IPS-20b (cell line): Measurements from ENCODE around the gene GDPGP1.

Source experiments
- H3K27ac ChIP-seq: one replicate; pipeline ENCODE4 v1.5.1; 2013; ENCODE audit warnings: low read length
- H3K27me3 ChIP-seq: 2 replicates; pipeline ENCODE4 v1.6.1; 2013; ENCODE audit warnings: mild to moderate bottlenecking, low read length, inconsistent platforms; ENCODE audit not compliant: insufficient read depth
- H3K36me3 ChIP-seq: 2 replicates; pipeline ENCODE4 v1.6.1; 2013; ENCODE audit warnings: low read depth, mild to moderate bottlenecking, inconsistent platforms, low read length, moderate library complexity; ENCODE audit not compliant: insufficient read depth
- H3K4me1 ChIP-seq: 2 replicates; pipeline ENCODE4 v1.6.1; 2013; ENCODE audit warnings: mild to moderate bottlenecking, control low read depth, inconsistent platforms, low read length, moderate library complexity; ENCODE audit not compliant: insufficient read depth
- H3K4me3 ChIP-seq: 2 replicates; pipeline ENCODE4 v1.5.1; 2013; ENCODE audit warnings: mild to moderate bottlenecking, low read length, inconsistent platforms
- H3K9ac ChIP-seq: 2 replicates; pipeline ENCODE4 v1.6.1; 2013; ENCODE audit warnings: low read depth, mild to moderate bottlenecking, inconsistent platforms, low read length, moderate library complexity
- H3K9me3 ChIP-seq: 2 replicates; pipeline ENCODE4 v1.6.1; 2013; ENCODE audit warnings: mild to moderate bottlenecking, low read depth, low read length, inconsistent platforms; ENCODE audit not compliant: insufficient read depth

Gene GDPGP1

DNA sequence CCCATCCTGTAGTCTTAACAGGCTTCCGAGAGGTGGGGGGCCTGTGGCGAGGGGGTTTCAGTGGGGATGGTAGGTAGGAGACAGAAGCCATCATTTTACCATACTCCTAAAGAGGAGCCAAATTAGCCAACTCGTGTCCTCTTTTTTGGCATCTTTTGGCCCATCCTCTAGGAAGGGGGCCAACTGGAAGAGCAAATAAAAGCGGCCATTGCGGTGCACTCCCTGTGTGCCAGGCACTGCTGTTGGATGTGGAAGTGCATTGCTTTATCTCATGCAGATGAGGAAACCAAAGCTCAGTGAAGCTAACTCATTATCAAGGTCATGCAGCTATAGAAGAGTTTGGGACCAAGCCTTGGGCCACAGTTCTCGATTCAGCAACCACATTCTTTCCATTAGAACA lies 26.8 kb upstream of the GDPGP1 start:
- Histone ChIP-seq H3K27ac (no peak overlapping the region), H3K27me3 (peaks cover 9% of the 10 kb centered on the region), H3K4me1 (peaks cover 6% of the 10 kb centered on the region), H3K36me3 (peaks cover 5% of the 10 kb centered on the region; the same call in 1 of the 2 replicates), H3K9ac (no peak overlapping the region), H3K9me3 (no peaks in the 10 kb centered on the region), H3K4me3 (no peak overlapping the region)

DNA sequence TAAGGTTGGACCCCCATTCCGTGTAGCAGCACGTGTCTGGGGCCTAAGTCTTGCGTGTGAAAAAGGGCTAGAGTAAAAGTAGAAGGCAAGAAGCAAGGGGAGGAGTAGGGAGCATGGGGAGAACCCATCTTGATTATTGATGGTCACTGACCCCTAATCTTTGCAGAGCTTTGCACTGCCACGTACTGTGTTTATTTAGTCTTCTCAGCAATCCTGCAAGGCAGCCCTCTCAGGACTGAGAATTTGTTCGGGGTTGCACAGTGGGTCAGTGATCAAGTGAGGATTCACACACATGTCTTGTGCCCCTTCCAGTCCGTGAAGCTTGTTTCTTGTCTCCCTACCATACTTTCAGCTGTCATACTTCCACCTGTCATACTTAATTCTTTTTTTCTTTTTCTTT lies 25.7 kb upstream of the GDPGP1 start:
- Histone ChIP-seq H3K36me3 (peaks cover 10% of the 10 kb centered on the region; the same call in 1 of the 2 replicates), H3K4me1 (no peaks in the 10 kb centered on the region), H3K9ac (no peak overlapping the region), H3K9me3 (no peaks in the 10 kb centered on the region), H3K4me3 (no peak overlapping the region), H3K27me3 (no peaks in the 10 kb centered on the region), H3K27ac (no peak overlapping the region)

DNA sequence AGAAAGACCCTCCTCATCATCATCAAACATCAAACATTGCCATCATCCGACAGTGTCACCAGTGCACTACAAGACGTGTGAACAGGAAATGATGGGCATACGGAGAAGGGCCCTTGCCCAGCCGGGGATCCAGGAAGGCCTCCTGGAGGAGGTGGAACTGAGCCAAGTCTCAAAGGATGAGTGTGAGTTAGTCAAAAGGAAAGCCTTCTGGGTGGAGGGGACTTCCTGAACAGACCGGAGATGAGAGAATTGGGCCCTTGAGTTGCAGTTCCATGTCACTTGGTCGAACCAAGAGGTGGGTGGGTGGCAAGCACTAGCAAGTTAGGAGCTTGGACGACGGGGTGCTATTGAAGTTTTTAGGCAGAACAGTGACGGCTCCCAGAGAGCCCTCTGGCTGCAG lies 24.4 kb upstream of the GDPGP1 start:
- H3K4me1 ChIP-seq = no peaks in the 10 kb centered on the region
- no peak overlapping the region for H3K27ac ChIP-seq

DNA sequence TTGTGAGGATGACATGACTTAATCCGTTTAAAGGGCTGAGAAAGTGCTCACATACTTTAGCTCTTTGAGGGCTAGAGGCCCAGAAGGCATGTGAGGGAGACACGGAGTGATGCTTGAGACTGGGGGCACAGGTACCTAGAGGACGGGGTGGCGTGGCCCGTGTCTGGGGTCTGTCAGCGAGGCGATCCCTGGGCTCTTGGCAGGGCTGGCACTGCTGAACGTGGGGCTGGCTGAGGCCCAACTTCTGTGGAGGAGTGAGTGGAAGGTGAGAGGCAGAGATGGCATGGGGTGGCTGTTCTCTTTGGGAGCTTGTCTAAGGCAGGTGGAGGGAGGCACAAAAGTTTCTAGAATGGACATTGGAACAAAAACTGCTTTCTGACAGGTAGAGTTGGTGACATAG lies 23.4 kb upstream of the GDPGP1 start:
- no peaks in the 10 kb centered on the region for H3K27me3 ChIP-seq
- H3K9ac ChIP-seq = no peak overlapping the region
- no peak overlapping the region for H3K27ac ChIP-seq
- H3K4me3 ChIP-seq = no peak overlapping the region
- H3K36me3 ChIP-seq = peaks cover 10% of the 10 kb centered on the region; the same call in 1 of the 2 replicates
- no peaks in the 10 kb centered on the region for H3K4me1 ChIP-seq
- no peaks in the 10 kb centered on the region for H3K9me3 ChIP-seq

More for the DNA sequence above, 24.4 kb upstream of the GDPGP1 start:
- Histone ChIP-seq H3K9ac (no peak overlapping the region), H3K27me3 (no peaks in the 10 kb centered on the region), H3K9me3 (no peaks in the 10 kb centered on the region), H3K36me3 (peaks cover 10% of the 10 kb centered on the region; the same call in 1 of the 2 replicates), H3K4me3 (no peak overlapping the region)

DNA sequence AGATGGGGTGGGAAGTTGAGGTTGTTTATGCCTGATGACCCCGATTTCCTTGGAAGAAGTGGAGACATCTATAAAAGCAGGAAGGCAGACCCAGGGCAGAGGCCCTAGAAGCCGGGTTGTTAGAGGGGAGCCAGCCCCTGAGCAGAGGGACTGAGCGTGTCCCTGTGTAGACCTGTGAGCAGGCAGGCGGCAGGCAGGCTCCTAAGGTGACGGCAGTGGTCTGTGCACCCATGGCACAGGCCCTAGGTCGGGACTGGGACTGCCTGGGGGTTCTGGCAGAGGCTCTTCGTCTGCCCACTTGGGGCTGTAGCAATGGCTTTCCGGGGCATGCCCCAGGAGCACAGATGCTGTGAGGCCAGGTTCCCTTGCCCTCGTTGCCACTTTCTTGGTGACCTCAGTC lies 23.0 kb upstream of the GDPGP1 start:
- H3K9me3 ChIP-seq = no peaks in the 10 kb centered on the region
- no peaks in the 10 kb centered on the region for H3K27me3 ChIP-seq
- H3K27ac ChIP-seq = no peak overlapping the region
- no peaks in the 10 kb centered on the region for H3K4me1 ChIP-seq
- no peak overlapping the region for H3K9ac ChIP-seq
- peaks cover 7% of the 10 kb centered on the region; the same call in 1 of the 2 replicates for H3K36me3 ChIP-seq
- no peak overlapping the region for H3K4me3 ChIP-seq

DNA sequence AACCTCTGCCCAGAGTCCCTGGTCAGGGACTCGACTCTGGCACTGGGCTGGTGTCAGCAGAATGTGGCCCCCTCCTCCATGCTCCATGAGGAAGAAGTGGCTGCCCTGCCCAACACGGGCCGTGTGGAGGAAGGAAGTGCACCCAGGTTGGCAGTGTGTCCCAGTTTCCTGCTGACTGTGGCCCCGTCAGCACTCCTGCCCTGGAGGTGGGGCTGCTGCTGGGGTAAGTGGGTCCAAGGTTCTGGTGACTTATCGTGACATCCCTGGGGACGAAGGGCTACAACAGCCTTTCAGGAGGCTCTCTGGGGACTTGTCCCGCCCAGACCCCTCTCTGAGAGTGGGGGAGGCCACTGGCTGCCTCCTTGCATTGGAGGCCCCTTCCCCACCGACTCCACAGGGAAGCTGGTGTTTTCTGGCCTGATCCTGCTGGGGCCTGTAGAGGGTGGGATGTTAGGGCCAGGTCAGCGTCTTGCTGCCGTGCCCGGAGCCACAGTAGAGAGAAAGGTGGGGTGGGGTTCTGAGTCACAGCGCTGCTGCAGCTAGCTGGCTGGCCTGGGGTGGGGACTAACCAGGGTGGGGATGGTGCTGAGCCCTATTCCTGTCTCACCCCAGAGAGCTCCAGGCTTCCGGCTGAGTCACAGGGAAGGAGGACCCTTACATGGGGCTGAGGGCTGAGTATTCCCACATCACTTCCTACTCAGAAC lies 22.4 kb upstream of the GDPGP1 start:
- Histone ChIP-seq H3K9ac (no peak overlapping the region), H3K9me3 (no peaks in the 10 kb centered on the region), H3K4me3 (no peak overlapping the region), H3K36me3 (peaks cover 4% of the 10 kb centered on the region; the same call in 1 of the 2 replicates), H3K27ac (no peak overlapping the region), H3K27me3 (no peaks in the 10 kb centered on the region), H3K4me1 (no peaks in the 10 kb centered on the region)

DNA sequence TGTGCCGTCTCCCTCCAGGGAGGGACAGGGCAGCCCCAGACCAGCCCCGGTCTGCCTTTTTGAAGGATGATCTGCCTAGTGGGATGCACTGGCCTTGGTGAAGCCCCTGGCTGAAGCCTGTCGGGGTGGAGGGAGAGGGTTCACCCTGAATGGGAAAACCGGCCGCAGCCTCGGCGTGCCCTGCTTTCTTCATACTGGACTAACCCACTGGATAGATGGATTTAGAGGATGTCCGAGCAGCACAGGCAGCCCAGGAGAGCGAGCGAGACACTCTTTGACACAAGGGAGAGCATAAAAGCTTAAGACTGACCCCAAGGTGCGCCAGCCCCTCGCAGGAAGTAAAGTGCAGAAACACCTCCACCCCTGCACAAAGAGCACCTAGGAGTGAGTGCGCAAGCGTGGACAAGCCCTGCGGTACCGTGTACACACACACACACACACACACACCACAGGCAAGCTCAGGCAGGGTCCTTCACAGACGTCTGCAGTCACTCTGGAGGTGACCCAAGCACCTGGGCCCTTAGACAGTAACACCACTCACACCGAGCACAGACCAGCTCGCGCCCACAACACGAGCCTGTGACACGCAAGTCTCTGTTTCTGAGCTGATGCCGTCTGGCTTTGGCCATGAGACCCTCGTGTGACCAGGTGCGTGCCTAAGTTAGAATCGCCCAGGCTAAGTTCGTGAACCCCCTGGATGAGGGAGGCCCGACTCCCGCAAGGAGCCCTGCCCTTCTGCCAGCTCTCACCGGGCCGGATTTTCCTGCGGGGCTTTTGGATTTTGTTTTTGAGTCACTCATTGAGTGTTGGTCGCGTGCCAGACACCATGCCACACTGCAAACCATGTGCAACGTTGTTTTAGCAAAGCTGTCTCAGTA lies 21.5 kb upstream of the GDPGP1 start:
- Histone ChIP-seq H3K36me3 (peaks cover 9% of the 10 kb centered on the region), H3K9ac (no peak overlapping the region), H3K4me3 (no peak overlapping the region), H3K9me3 (no peaks in the 10 kb centered on the region), H3K27me3 (no peaks in the 10 kb centered on the region), H3K27ac (no peak overlapping the region), H3K4me1 (no peaks in the 10 kb centered on the region)

DNA sequence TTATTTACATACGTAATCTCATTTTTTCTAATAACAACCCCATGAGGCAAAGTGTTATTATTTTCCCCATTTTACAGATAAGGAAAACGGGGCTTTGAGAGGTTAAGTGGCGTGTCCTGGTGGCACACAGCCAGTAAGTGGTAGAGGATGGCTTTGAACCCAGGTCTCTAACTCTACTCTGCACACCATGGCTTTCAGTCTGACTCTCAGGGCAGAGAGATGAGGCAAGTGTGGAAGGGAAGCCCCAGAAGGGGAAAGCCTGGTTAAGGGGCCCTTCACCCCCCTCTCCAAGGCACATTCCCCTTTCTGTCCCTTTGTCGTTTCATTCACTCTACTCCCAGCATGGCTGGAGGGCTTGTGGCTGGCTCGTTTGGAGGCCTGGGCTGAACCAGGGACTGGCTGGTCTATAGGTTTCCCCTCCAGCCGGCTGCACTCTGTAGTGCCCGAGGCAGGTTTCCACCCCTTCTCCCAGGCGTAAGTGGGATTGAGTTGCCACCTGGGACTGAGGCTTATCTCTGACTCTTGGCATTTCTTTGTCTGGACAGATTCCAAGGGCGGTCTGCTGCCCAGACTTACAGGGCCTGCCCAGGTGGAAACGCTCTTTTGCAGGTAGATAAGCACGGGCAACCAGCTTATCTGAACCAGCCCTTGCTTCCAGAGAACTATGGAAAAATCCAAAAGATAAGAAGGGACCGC lies 20.7 kb upstream of the GDPGP1 start:
- Histone ChIP-seq H3K36me3 (peaks cover 17% of the 10 kb centered on the region), H3K27me3 (no peaks in the 10 kb centered on the region), H3K9ac (no peak overlapping the region), H3K27ac (no peak overlapping the region), H3K4me3 (no peak overlapping the region), H3K4me1 (no peaks in the 10 kb centered on the region), H3K9me3 (no peaks in the 10 kb centered on the region)

DNA sequence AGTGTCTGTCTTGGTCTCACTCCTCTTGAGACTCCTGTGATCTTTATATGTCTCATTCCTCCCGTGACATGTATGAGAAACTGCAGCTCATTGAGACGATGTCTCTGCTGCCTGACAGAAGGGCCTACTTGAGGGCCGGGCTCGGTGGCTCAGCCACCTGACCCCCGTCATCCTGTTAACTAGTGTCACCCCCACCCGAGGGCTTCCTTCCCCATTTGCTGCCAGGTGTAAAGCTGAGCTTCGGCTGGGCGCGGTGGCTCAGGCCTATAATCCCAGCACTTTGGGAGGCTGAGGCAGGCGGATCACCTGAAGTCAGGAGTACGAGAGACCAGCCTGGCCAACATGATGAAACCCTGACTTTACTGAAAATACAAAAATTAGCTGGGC lies 20.2 kb upstream of the GDPGP1 start:
- Histone ChIP-seq H3K36me3 (peaks cover 18% of the 10 kb centered on the region), H3K9ac (no peak overlapping the region), H3K9me3 (no peaks in the 10 kb centered on the region), H3K4me1 (no peaks in the 10 kb centered on the region), H3K27me3 (no peaks in the 10 kb centered on the region), H3K4me3 (no peak overlapping the region), H3K27ac (no peak overlapping the region)

DNA sequence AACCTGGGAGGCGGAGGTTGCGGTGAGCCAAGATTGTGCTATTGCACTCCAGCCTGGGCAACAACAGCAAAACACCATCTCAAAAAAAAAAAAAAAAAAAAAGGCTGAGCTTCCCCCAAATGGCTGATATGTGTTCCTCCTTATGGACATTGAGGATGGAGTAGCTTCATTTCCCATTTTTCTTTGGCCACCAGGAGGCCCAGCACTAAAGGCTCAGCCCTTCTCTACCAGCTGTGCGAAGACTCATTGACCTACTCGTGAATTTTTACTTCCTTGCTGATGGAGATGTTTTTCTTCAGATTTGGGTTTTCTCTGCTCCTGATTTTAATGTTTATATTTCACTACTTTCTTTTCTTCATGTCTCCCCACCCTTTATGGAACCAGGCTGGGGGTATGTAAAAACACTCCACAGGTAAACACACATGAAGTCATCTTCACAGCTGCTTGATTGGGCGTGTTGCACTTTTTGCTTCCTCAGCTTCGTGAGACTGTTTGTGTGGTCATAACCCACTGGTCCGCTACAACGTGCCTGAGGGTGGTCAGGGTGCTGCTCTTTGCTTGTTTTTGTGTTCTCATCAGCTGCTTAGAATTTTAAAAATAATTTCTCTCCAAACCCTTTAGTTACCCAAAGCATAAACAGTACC lies 19.3 kb upstream of the GDPGP1 start:
- H3K27me3 ChIP-seq = no peaks in the 10 kb centered on the region
- peaks cover 18% of the 10 kb centered on the region for H3K36me3 ChIP-seq
- no peaks in the 10 kb centered on the region for H3K4me1 ChIP-seq
- no peak overlapping the region for H3K27ac ChIP-seq
- no peaks in the 10 kb centered on the region for H3K9me3 ChIP-seq
- H3K9ac ChIP-seq = no peak overlapping the region
- H3K4me3 ChIP-seq = no peak overlapping the region

DNA sequence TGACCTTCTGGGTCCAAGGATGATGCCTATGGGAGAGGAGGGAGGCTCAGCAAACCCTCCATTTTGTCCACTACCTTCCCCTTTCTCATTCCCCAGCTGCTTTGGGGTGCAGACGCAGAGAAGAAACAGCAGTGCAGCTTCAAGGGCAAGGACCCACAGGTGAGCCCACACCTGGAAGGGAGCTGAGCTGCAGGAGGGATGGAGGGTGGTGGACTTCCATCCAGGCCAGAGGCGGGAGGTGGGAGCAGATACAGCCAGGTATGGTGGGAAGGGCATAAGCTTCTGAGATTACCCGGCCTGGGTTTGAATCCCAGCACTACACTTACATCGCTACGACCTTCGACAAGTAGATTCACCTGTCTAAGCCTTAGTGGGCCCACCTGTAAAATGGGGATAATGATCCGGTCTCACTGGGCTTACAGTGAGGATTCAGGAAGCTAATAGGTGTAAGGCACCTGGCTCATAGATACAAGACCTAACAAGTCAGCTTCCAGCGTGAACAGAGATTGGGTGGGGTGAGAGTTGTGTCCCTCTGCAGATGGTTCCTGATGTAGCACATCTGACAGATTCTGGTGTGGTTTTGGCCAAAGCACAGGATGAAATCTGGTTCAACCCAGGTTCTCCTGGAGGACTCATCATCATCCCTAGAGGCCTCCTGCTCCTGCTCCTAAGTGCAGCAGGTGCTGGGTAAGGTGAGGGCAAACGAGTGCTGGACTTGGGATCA lies 16.2 kb upstream of the GDPGP1 start:
- Histone ChIP-seq H3K27ac (no peak overlapping the region), H3K27me3 (no peaks in the 10 kb centered on the region), H3K4me1 (no peaks in the 10 kb centered on the region), H3K4me3 (no peak overlapping the region), H3K36me3 (peaks cover 21% of the 10 kb centered on the region), H3K9me3 (no peaks in the 10 kb centered on the region), H3K9ac (no peak overlapping the region; the same call in 1 of the 2 replicates)
